SK-N-SH treated with all-trans-retinoic acid at 6 μM for 48 hours (cell line): ENCODE results near the gene CYP4V2.

Source experiments
- ATAC-seq: fragments of 200-7000 bp; cut with Tn5 transposase; 3 replicates; pipeline ENCODE4 v1.9.1; 2020; ENCODE audit warnings: mild to moderate bottlenecking, moderate library complexity
- ARNTL ChIP-seq: fragments of 450-650 bp; formaldehyde crosslinking; IDR thresholded peaks from 2 replicates; pipeline ENCODE4 v1.5.0; 2020; ENCODE audit warnings: low read depth, mild to moderate bottlenecking, moderate library complexity, borderline replicate concordance
- BACH2 ChIP-seq: fragments of 250-450 bp; sonication (Bioruptor Pico); IDR thresholded peaks from 2 replicates; pipeline ENCODE4 v1.9.0; 2021; ENCODE audit warnings: mild to moderate bottlenecking, borderline replicate concordance
- CSDC2 ChIP-seq: fragments of 250-450 bp; sonication (Bioruptor Pico); IDR thresholded peaks from 2 replicates; pipeline ENCODE4 v1.5.0; 2020; ENCODE audit warnings: mild to moderate bottlenecking, moderate library complexity
- ESRRG ChIP-seq: fragments of 250-450 bp; sonication (Bioruptor Pico); IDR thresholded peaks from 2 replicates; pipeline ENCODE4 v1.6.1; 2021; ENCODE audit warnings: mild to moderate bottlenecking
- GLIS3 ChIP-seq: fragments of 250-450 bp; sonication (Bioruptor Pico); IDR thresholded peaks from 2 replicates; pipeline ENCODE4 v1.5.0; 2020; ENCODE audit warnings: mild to moderate bottlenecking, moderate library complexity
- ISL1 ChIP-seq: fragments of 250-450 bp; sonication (Bioruptor Pico); IDR thresholded peaks from 2 replicates; pipeline ENCODE4 v2.1.2; 2022; ENCODE audit warnings: mild to moderate bottlenecking, moderate library complexity
- OSR1 ChIP-seq: fragments of 250-450 bp; sonication (Bioruptor Pico); IDR thresholded peaks from 2 replicates; pipeline ENCODE4 v1.8.0; 2022; ENCODE audit warnings: moderate library complexity, mild to moderate bottlenecking, inconsistent platforms
- PPARA ChIP-seq: fragments of 250-450 bp; sonication (Bioruptor Pico); IDR thresholded peaks from 2 replicates; pipeline ENCODE4 v1.5.0; 2020; ENCODE audit warnings: mild to moderate bottlenecking, borderline replicate concordance
- RARB ChIP-seq: fragments of 250-450 bp; sonication (Bioruptor Pico); IDR thresholded peaks from 2 replicates; pipeline ENCODE4 v1.8.0; 2021; ENCODE audit warnings: mild to moderate bottlenecking, moderate library complexity
- SNAI2 ChIP-seq: fragments of 250-450 bp; sonication (Bioruptor Pico); IDR thresholded peaks from 2 replicates; pipeline ENCODE4 v1.5.0; 2020; ENCODE audit warnings: mild to moderate bottlenecking, moderate library complexity
- TCF4 ChIP-seq: fragments of 250-450 bp; sonication (Bioruptor Pico); IDR thresholded peaks from 2 replicates; pipeline ENCODE4 v1.8.0; 2021; ENCODE audit warnings: mild to moderate bottlenecking, moderate library complexity, borderline replicate concordance
- ZC3H10 ChIP-seq: fragments of 250-450 bp; sonication (Bioruptor Pico); IDR thresholded peaks from 2 replicates; pipeline ENCODE4 v1.5.1; 2021; ENCODE audit warnings: mild to moderate bottlenecking, moderate library complexity
- ZFP3 ChIP-seq: fragments of 250-450 bp; sonication (Bioruptor Pico); IDR thresholded peaks from 2 replicates; pipeline ENCODE4 v1.5.0; 2020; ENCODE audit warnings: mild to moderate bottlenecking, moderate library complexity
- ZFP30 ChIP-seq: fragments of 450-650 bp; formaldehyde crosslinking; IDR thresholded peaks from 2 replicates; pipeline ENCODE4 v1.5.0; 2022; ENCODE audit warnings: mild to moderate bottlenecking, moderate library complexity
- ZNF565 ChIP-seq: fragments of 450-650 bp; formaldehyde crosslinking; conservative IDR thresholded peaks from 2 replicates; pipeline ENCODE4 v1.5.0; 2020; ENCODE audit warnings: low read depth, mild to moderate bottlenecking, moderate library complexity
- ZNF70 ChIP-seq: fragments of 450-650 bp; formaldehyde crosslinking; IDR thresholded peaks from 2 replicates; pipeline ENCODE4 v1.5.0; 2020; ENCODE audit warnings: mild to moderate bottlenecking, moderate library complexity
- TF ChIP-seq, protein P1 (sequence below): fragments of 250-450 bp; sonication (Bioruptor Pico); IDR thresholded peaks from 2 replicates; pipeline ENCODE4 v1.5.0; 2020; ENCODE audit warnings: mild to moderate bottlenecking, moderate library complexity
- TF ChIP-seq, protein P2 (sequence below): fragments of 250-450 bp; sonication (Bioruptor Pico); IDR thresholded peaks from 2 replicates; pipeline ENCODE4 v1.5.1; 2021; ENCODE audit warnings: mild to moderate bottlenecking, moderate library complexity
- TF ChIP-seq, protein P3 (sequence below): fragments of 250-450 bp; sonication (Bioruptor Pico); IDR thresholded peaks from 2 replicates; pipeline ENCODE4 v1.8.0; 2021; ENCODE audit warnings: low read depth, mild to moderate bottlenecking, moderate library complexity, borderline replicate concordance
- TF ChIP-seq, protein P4 (sequence below): fragments of 250-450 bp; sonication (Bioruptor Pico); IDR thresholded peaks from 2 replicates; pipeline ENCODE4 v1.8.0; 2020; ENCODE audit warnings: mild to moderate bottlenecking, moderate library complexity, borderline replicate concordance
- TF ChIP-seq, protein P5 (sequence below): fragments of 250-450 bp; sonication (Bioruptor Pico); IDR thresholded peaks from 2 replicates; pipeline ENCODE4 v1.5.1; 2020; ENCODE audit warnings: low read depth, mild to moderate bottlenecking, moderate library complexity

The CYP4V2 gene

DNA sequence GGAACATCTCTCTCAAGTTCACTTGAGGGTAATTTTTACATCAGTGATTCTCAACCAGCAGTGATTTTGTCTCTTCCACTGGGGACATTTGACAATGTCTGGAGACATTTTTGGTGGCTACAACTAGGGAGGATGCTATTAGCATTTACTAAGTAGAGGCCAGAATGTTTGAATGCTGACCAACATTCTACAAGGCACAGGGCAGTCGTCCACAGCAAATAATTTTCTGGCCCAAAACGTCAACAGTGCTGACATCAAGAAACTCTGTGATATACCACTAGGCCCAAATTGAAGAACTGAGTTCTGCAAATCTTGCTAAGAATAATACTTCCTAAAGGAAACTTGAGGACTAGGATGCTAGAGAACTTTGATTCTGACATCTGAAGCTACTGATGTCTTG lies 43.0 kb downstream of the CYP4V2 start:
- ATAC-seq, result no peak
- TF ChIP-seq PPARA (CRISPR knock-in tag) (no peak), ESRRG (CRISPR knock-in tag) (no peak), ZC3H10 (CRISPR knock-in tag) (no peak), ZFP30 (CRISPR knock-in tag) (no peak), ISL1 (no peak), ZNF70 (CRISPR knock-in tag) (no peak), TCF4 (CRISPR knock-in tag) (no peak), ARNTL (CRISPR knock-in tag) (no peak)
- TF ChIP-seq, protein P1, sequence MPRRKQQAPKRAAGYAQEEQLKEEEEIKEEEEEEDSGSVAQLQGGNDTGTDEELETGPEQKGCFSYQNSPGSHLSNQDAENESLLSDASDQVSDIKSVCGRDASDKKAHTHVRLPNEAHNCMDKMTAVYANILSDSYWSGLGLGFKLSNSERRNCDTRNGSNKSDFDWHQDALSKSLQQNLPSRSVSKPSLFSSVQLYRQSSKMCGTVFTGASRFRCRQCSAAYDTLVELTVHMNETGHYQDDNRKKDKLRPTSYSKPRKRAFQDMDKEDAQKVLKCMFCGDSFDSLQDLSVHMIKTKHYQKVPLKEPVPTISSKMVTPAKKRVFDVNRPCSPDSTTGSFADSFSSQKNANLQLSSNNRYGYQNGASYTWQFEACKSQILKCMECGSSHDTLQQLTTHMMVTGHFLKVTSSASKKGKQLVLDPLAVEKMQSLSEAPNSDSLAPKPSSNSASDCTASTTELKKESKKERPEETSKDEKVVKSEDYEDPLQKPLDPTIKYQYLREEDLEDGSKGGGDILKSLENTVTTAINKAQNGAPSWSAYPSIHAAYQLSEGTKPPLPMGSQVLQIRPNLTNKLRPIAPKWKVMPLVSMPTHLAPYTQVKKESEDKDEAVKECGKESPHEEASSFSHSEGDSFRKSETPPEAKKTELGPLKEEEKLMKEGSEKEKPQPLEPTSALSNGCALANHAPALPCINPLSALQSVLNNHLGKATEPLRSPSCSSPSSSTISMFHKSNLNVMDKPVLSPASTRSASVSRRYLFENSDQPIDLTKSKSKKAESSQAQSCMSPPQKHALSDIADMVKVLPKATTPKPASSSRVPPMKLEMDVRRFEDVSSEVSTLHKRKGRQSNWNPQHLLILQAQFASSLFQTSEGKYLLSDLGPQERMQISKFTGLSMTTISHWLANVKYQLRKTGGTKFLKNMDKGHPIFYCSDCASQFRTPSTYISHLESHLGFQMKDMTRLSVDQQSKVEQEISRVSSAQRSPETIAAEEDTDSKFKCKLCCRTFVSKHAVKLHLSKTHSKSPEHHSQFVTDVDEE (CRISPR knock-in tag), result no peak
- TF ChIP-seq, all 23 proteins: peak for 0

DNA sequence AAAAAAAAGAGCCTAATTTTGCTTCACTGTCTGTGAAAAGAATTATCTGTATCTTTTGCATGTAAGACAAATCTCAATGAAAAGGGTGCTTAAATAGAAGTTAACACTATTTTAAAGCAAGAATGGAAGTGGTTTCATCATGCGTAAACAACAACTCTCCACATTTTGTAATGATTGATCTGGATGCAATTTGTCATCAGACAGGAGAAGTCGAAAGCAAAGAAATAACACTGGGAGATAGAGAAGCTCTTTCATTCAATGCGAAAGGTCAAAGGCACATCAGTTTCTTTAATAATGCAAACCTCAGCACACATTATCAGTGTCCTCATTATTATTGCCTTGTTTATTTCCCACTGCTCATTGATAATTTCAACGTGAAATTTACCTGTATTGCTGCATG lies 44.8 kb downstream of the CYP4V2 start:
- ATAC-seq, result no peak
- TF ChIP-seq ISL1 (no peak), SNAI2 (CRISPR knock-in tag) (no peak), TCF4 (CRISPR knock-in tag) (no peak), RARB (CRISPR knock-in tag) (no peak), ZC3H10 (CRISPR knock-in tag) (no peak), ZFP30 (CRISPR knock-in tag) (no peak), OSR1 (CRISPR knock-in tag) (no peak), CSDC2 (CRISPR knock-in tag) (no peak), ZNF70 (CRISPR knock-in tag) (no peak), BACH2 (CRISPR knock-in tag) (no peak), GLIS3 (CRISPR knock-in tag) (no peak), ZNF565 (no peak), ARNTL (CRISPR knock-in tag) (no peak), ZFP3 (CRISPR knock-in tag) (no peak)
- TF ChIP-seq, protein P2, sequence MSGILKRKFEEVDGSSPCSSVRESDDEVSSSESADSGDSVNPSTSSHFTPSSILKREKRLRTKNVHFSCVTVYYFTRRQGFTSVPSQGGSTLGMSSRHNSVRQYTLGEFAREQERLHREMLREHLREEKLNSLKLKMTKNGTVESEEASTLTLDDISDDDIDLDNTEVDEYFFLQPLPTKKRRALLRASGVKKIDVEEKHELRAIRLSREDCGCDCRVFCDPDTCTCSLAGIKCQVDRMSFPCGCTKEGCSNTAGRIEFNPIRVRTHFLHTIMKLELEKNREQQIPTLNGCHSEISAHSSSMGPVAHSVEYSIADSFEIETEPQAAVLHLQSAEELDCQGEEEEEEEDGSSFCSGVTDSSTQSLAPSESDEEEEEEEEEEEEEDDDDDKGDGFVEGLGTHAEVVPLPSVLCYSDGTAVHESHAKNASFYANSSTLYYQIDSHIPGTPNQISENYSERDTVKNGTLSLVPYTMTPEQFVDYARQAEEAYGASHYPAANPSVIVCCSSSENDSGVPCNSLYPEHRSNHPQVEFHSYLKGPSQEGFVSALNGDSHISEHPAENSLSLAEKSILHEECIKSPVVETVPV (CRISPR knock-in tag), result no peak
- TF ChIP-seq, protein P1 (CRISPR knock-in tag), result no peak
- TF ChIP-seq, protein P3, sequence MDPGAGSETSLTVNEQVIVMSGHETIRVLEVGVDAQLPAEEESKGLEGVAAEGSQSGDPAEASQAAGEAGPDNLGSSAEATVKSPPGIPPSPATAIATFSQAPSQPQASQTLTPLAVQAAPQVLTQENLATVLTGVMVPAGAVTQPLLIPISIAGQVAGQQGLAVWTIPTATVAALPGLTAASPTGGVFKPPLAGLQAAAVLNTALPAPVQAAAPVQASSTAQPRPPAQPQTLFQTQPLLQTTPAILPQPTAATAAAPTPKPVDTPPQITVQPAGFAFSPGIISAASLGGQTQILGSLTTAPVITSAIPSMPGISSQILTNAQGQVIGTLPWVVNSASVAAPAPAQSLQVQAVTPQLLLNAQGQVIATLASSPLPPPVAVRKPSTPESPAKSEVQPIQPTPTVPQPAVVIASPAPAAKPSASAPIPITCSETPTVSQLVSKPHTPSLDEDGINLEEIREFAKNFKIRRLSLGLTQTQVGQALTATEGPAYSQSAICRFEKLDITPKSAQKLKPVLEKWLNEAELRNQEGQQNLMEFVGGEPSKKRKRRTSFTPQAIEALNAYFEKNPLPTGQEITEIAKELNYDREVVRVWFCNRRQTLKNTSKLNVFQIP, result no peak
- TF ChIP-seq, protein P4, sequence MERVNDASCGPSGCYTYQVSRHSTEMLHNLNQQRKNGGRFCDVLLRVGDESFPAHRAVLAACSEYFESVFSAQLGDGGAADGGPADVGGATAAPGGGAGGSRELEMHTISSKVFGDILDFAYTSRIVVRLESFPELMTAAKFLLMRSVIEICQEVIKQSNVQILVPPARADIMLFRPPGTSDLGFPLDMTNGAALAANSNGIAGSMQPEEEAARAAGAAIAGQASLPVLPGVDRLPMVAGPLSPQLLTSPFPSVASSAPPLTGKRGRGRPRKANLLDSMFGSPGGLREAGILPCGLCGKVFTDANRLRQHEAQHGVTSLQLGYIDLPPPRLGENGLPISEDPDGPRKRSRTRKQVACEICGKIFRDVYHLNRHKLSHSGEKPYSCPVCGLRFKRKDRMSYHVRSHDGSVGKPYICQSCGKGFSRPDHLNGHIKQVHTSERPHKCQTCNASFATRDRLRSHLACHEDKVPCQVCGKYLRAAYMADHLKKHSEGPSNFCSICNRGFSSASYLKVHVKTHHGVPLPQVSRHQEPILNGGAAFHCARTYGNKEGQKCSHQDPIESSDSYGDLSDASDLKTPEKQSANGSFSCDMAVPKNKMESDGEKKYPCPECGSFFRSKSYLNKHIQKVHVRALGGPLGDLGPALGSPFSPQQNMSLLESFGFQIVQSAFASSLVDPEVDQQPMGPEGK (CRISPR knock-in tag), result no peak
- TF ChIP-seq, protein P5, sequence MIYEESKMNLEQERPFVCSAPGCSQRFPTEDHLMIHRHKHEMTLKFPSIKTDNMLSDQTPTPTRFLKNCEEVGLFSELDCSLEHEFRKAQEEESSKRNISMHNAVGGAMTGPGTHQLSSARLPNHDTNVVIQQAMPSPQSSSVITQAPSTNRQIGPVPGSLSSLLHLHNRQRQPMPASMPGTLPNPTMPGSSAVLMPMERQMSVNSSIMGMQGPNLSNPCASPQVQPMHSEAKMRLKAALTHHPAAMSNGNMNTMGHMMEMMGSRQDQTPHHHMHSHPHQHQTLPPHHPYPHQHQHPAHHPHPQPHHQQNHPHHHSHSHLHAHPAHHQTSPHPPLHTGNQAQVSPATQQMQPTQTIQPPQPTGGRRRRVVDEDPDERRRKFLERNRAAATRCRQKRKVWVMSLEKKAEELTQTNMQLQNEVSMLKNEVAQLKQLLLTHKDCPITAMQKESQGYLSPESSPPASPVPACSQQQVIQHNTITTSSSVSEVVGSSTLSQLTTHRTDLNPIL (CRISPR knock-in tag), result no peak
